ENCODE results near the gene NOTCH1.

The NOTCH1 gene

DNA sequence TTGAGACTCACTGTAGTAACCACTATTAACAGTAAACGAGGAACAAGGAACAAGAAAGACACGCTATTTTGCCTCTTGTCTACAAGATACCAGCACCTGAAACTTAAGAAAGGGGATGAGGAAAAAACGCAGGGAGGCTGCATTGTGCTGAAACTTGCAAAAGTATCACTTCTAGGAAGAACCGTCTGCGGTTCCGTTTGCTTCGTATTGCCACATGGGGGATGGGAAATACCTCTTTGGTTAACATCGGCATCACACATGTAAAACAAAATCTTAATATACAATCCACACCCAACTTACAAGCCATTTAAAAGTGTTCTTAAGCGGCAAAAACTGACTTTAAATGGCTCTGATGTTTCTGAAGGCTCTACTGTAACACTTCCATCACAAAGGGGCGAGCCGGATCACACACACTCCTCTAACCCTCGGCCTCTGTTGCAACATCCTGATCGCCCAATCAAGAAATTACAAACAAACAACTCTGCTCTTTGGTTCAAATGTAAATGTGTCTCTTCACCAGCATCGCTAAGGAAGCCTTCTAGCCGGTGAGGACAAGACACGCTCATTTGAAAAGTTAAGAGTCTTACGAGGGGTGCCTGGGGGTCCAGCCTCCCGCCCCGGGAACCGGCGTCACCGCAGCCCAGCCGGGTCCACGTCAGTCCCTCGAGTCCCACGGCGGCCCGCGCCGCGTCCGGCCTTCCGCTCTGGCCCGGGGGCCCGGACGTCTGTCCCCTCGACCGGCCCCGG, 63.6 kb downstream of the NOTCH1 start:
- DNase-seq: no peak

DNA sequence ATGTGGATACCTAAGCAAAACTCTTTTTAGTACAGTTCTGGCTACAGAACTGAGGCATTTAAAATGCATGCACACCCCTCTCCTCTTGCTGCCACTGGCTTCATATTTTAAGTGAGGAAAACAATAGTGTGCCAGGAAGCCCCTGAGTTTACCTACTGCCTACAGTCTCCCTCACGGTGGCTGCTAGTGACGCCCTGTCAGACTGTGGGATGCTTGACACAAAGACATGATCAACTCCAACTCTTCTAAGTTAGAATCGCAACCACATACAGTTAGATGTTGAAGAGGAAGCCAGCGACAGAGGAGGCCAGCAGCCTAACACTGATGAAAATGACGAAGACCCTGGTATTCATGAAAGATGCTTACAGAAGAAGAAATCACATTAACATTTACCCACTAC, 64.3 kb downstream of the NOTCH1 start:
- DNase-seq: no peak

DNA sequence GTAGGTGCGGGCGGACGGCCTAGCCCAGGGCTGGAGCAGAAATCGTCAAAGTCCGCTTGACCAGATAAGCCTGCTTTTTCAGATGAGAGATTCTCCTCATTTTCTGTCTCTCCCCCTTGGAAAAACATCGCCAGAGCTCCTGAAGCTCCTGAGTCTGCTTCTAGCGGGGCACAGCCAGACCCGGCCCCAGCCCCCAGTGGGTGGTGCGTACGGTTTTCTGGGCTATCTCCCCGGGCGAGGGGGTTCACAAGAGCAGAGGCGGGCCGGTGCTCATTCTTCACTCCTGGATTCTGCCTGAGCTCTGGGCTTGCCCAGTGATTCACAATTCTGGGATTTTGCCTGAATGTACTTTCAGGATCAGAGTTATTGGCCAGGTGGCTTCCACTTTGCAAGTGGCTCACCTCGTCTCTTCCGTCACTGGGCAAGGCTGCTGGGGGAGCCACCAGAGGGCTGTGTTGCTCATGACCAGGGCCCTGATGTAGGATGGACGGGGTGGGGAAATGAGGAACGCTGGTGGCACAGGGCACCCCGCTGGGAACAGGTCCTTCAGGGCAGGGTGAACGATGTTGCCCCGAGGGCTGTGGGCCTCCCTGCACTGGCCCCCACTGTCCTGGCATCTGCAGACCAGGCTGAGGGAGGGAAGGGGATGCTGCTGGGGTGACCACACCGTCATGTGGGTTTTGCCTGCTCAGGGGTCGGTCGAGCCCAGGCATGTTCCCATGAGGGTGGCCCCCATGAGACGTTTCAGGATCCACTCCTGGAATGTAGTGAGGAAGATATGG, 69.3 kb downstream of the NOTCH1 start:
- no peak for DNase-seq

DNA sequence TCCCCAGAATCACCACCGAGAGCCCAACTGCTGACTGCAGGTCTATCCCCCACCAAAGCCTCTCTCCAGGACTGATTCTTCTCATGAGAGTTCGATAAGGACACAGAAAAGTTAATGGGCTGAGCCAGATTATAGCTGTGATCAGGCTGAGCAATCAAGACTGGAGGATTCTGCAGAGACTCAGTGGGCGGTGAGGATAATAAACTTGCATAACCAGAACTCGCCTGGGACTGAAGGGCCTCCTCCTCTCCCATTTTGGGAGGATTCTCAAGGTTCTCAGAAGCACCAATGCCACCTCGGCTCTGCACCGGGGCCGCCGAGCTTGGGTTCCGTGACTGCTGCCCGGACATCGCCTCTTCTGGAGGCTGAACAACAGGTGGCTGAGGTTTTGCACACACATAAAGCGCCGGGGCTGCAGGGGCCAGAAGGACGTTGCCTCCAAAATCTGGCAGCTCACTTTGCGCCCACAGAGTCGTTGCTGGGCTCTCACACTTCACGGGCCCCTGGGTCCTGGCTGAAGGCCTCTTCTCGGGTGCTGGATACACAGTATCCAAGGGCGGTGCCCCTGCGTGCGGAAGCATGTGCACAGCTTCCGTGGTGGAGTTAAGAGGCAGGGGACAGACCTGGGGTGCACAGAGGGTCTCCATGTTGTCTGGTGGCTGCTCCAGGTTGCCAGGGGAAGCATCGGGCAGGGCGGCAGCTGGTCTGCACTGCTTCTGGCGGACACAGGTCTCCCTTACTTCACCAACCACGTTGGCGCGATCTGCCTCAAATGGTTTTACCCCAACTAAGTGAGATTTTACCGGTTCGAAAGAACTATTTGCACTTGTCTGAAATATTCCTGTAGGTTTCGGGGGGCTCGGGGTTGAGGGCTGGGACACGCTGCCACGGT, 70.6 kb downstream of the NOTCH1 start:
- DNase-seq: no peak

DNA sequence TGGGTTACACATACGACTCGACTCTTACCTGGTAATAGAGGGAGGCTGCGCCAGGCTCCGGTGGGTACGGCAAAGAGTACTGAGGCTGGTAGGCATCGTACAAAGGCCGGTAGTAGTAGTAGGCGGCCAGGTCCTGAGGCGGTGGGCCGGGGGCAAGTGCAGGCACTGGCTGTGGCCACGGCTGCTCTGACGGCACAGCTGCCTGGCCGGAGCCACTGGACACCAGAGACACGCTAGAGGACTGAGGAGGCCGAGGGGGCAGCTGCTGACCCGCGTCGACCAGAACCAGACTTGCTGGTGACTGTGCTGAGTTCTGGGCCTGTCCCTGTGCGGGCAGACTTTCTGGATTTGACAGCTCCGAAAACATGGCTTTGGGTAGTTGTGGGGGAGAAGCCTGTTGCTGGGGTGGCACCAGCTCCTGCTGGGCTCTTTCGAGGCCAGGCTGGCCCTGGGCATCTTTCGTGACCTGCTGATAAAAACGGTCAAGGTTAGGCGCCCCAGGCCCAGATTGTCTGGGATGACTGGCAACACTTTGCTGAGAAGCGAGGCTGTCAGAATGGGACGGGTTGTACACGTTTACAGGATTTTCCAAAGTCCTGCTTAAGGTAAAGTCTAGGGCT, 71.7 kb downstream of the NOTCH1 start:
- DNase-seq: no peak

- DNase-seq: no peak
Observed at GRCh38 chr9:136473354-136473721, 72.5 kb downstream of the NOTCH1 start.

DNA sequence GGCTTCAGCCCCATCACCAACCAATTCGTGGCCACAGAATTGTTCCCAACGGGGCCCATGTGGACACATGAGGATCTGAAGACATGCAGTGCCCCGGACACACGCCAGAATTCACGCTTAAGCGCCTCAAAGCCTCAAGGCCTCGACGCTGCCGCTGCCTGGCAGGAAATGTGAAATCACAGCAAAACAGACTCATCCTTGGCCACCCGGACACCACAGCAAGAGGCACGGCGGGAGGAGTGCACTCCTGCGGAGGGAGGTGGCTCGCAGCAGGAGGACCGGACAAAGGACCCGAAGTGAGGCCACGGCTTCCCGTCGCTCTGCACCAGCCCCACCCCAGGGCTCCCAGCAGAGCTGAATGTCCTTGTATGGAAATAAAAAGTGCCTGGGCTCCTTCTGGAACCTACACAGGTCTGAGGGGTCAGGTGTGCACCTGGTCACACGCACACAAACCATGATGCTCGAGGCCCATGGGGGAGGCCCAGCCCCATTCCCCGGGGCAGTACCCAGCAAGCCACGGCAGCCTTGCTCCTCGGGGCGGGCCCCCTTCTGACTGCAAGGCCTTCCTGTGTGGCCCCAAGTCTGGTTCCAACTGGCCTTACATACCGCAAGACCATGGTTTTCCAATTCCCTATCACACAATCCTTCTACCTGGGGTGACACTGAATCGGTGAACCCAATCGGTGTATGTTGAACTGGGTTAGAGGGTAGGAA, 73.1 kb downstream of the NOTCH1 start:
- no peak for DNase-seq

DNA sequence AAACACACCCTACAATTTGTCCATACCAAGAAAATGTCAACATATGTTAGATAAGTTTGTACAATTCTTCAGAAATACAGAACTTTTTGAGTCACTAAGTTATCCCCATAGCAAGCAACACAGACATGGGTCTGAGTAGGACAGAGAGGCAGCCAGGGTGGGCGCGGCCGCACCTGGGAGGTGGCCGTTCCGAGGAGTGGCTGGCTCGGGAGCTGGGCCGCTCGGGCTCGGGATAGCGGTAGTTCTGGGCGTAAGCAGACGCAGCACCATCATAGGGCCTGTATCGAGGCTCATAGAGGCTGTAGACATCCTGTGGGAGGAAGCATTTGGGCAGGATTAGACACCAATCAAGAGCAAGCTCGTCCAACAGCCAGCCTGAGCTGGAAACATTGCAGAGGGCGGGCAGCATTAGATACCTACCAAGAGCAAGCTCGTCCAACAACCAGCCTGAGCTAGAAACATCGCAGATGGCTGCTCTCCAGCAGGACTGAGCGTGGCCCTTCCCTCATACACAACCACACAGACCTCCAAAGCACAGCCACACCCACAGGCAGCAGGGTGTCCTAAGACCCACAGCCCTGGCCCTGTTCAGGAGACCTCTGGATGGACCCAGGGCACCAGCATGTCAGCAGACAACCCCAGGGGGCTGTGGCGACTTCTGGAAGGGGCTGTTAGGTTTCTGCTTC, 73.9 kb downstream of the NOTCH1 start:
- DNase-seq: no peak

GRCh38 chr9:136470792-136471469, 74.9 kb downstream of the NOTCH1 start:
- no peak for DNase-seq

DNA sequence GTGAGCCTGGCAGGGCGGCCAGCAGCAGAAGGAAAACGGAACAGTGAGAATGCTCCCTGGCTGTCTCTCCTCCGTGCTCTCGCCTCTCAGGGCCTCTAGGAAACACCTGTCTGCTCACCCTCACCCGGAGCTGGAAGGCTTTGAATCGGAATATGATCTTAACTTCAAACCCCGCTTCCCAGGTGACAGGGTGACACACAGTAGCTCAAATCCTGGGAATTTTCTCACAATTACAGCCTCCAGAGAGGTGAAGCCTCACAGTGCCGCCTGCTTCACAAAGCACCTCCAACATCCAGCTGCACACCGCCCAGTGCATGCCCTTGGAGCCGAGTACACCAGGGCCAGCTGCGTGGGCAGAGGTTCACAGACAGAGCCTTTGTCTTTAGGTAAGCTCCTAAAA, 75.5 kb downstream of the NOTCH1 start:
- DNase-seq: no peak

DNA sequence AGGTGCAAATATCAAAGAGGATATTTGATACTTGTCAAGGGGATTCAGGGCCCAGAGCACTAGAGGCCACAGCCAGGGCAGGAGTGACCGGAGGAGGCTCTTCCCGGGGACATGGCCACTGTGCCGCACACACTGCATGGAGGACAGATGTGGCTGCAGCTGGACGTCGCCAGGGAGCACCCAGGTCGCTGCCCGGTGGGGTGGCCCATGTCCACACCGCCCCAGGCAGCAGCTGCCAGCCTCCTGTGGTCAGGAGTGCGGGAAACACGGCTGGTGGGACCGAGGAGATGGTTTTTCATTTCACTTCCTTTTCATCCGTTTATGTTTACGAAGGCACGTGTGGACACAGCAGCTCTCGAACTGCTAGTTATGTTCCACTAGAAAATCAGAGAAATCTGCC, 78.1 kb downstream of the NOTCH1 start:
- DNase-seq: no peak

DNA sequence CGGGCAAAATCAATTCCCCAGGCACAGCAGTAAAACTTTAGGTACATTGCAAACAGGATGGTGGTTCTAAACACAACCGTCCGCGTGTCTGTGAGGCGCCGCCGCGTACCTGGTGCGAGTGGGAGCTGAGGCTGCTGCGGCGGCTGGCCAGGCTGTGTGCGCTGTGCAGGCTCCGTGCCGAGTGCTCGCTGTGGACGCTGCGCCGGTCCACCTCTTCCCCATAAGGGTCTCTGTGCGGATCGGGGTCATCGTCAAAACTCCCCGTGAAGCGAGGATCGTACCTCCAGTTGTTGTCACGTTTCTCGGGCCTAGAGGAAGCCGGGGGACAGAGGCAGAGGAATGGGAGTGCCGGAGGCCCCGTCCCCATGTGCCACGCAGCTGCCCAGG, 79.7 kb downstream of the NOTCH1 start:
- DNase-seq: no peak

DNA sequence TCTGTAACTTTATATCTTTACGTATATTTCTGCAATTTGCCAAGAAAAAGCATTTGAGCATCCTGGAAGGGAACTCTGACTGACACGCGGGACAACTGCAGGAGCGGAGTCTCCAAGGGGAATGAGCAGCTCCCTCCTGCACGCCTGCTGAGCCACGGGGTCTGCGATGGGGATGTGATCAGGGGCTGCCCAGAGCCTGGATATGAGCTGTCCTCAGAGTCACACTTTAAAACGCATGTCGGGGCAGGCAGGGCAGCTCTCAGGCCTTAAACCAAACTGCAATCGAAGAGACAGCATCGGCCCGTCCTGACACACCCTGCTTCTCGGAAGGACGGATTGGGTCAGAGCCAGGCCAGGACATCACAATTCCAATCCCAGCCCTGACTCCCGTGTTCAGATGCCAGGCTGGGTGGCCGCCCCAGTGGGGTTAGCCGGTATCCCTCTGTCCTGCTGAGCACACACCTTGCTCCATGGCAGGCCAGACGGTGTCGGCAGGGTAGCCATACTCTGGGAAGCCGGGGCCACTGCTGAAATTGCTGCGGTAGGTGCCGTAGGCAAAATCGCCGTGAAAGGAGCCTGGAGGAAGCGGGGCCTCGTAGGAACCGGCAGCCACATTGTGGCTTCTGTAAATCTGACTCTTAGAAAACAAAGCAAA, 80.2 kb downstream of the NOTCH1 start:
- DNase-seq: no peak

- no peak for DNase-seq
Observed at GRCh38 chr9:136464241-136464640, 81.6 kb downstream of the NOTCH1 start.

- DNase-seq: no peak
Observed at GRCh38 chr9:136463578-136463977, 82.3 kb downstream of the NOTCH1 start.

DNA sequence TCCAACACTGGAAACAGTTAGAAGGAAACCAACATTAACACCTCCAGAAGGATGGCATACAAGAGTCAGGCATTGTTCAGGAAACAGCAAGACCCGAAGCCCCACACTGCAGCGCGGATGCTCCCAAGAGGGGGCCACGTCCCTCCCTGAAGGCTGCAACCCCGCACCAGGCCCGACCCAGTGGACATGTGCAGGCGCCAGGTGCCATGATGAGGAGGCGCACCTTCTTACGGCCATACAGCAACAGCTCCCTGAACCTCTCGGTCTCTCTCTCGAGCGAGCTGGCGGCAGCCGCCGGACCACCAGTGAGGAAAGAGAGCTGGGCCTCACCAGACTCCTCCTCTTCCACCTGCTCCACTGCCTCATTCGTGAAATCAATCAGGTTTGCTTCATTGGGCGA, 83.2 kb downstream of the NOTCH1 start:
- no peak for DNase-seq

DNA sequence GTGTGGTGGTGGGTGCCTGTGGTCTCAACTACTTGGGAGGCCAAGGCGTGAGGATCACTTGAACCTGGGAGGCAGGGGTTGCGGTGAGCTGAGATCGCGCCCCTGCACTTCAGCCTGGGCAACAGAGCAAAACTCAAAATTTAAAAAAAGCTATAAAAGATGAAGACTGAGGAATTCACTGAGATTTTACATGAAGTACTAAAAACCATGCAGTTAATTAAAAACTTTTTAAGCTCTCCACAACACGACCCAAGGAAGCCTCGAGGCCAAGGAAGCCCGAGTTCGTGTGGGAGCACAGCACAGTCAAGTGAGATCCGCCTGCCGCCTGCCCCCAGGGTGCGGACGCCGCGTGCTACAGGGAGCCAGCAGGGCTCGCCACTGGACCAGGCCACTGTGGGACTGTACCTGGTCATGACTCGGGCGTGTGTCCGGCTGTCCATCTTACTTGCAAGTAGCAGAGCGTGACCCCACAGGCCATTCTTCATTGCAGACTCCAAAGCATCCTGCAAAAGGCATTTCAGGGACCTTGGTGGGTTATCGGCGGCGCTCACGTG, 85.0 kb downstream of the NOTCH1 start:
- DNase-seq: no peak

DNA sequence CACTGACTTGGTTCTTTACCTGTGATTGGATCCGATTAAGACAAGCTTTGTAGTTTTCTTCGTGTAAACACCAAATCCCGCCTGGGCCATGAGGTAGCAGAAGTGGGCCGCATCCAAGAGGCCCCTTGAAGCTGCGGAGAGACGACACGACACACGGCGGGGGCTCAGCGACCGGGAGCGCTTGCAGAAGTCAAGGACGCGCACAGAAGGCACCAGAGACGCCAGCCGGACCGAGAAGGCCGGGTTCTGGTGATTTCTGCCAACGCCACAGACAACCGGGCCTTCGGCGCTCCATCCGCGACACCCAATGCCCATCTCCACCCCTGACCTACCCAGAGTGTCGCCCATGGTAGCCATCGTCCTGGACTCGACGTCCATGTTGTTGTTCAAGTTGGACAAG, 86.4 kb downstream of the NOTCH1 start:
- DNase-seq: no peak

- no peak for DNase-seq
Observed at GRCh38 chr9:136457326-136457725, 88.5 kb downstream of the NOTCH1 start.

- DNase-seq: no peak
Observed at GRCh38 chr9:136456258-136456657, 89.6 kb downstream of the NOTCH1 start.
